Thyroid gland (tissue), 4 donors: ENCODE results near the gene PFN1. TPM values are rescaled to one million over a fixed set of nuclear protein-coding genes. Genes with fewer than 3 reads are reported as not detected.
A peak's percentile ranks its signal among the peaks of the same experiment; 100 is the strongest.

Source experiments
- DNase-seq, 2 donors: peaks; one replicate each; pipeline ENCODE4 v3.0.0-alpha.2; 2019
- H3K27ac ChIP-seq, 3 donors: fragments of 200-600 bp; sonication (generic); 1 replicate in 2 of 3; 2 replicates in 1 of 3; pipeline ENCODE4 v1.5.1; 2016 to 2019; ENCODE audit warnings: mild to moderate bottlenecking in 1 of 3, moderate library complexity in 1 of 3
- H3K27me3 ChIP-seq: fragments of 200-600 bp; sonication (generic); one replicate; pipeline ENCODE4 v1.5.1; 2019
- H3K36me3 ChIP-seq, 2 donors: fragments of 200-600 bp; sonication (generic); one replicate each; pipeline ENCODE4 v1.5.1; 2016 to 2019
- H3K4me1 ChIP-seq, 2 donors: fragments of 200-600 bp; sonication (generic); one replicate each; pipeline ENCODE4 v1.5.1; 2017 to 2019
- H3K4me3 ChIP-seq, 3 donors: fragments of 200-600 bp; sonication (generic); replicated peaks in 1 of 3; 1 replicate in 2 of 3; 2 replicates in 1 of 3; pipeline ENCODE4 v1.5.1; 2016; ENCODE audit warnings: mild to moderate bottlenecking in 1 of 3
- H3K9me3 ChIP-seq: fragments of 200-600 bp; sonication (generic); one replicate; pipeline ENCODE4 v1.5.1; 2017
- POLR2A ChIP-seq, 2 donors: fragments of 450-650 bp; IDR thresholded peaks; one replicate each; pipeline ENCODE4 v1.6.1; 2017; ENCODE audit warnings: antibody characterized with exemption in 2 of 2, mild to moderate bottlenecking in 2 of 2, moderate library complexity in 1 of 2
- WGBS, 2 donors: methylation state at CpG; one replicate each; pipeline ENCODE4 v1.1.5; 2017; 5-methylcytosine and 5-hydroxymethylcytosine counted together
- intact Hi-C: fragments of 100-400 bp; cut with DNase I; formaldehyde crosslinking; loops from one replicate; pipeline ENCODE4 v1.15.1; 2023
- total RNA-seq, 4 donors: library from RNA; depleted of rRNA; stranded (reverse); fragments of >200 nt; gene quantifications; one replicate each; pipeline ENCODE4 v1.2.3, GENCODE V29; 2016
- TF ChIP-seq, protein P1 (sequence below), 6 experiments: fragments of 200-600 bp in 3 of 6; fragments of 450-650 bp in 3 of 6; sonication (generic) in 3 of 6; IDR thresholded peaks; one replicate each; pipeline ENCODE4 v1.5.1; 2016 to 2019; ENCODE audit warnings: antibody characterized with exemption in 6 of 6, mild to moderate bottlenecking in 2 of 6, inconsistent platforms in 1 of 6, moderate library complexity in 1 of 6

Gene PFN1
- total RNA-seq, 4 donors from 2014 or later: 228 to 606 (median 328) TPM

DNA sequence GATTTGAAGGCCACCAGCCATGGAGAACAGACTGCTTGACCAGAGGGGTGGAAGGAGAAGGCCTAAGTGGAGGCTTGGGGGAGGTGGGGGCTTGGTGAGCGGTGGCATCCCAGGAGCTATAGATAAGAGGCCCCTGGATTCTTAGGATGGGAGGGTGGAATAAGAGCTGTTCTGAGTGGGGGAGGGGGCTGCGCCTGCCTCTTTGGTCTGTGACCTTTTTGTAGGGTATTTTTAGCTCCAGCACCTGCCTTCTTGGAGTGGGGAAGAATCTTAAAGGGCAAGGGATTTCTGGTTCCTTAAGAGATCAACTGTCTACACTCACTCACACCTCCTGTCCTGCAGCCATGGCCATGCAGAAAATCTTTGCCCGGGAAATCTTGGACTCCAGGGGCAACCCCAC, 3.2 kb upstream of the PFN1 start:
- Histone ChIP-seq H3K27ac (no peak overlapping the region), H3K4me3 (no peak overlapping the region), H3K36me3 (no peaks in the 10 kb centered on the region), H3K9me3 (no peaks in the 10 kb centered on the region), H3K27me3 (no peaks in the 10 kb centered on the region), H3K4me1 (peaks cover 21 to 54% of the 10 kb centered on the region in 2 donors)
- WGBS, 2 donors: 70 to 79% methylated on average over 3 of the region's 3 CpGs
- no peak for DNase-seq
- intact Hi-C loops: no loop called here
- no peak for TF ChIP-seq POLR2A (IDR thresholded peaks at IDR 0.05)
- TF ChIP-seq, protein P1, sequence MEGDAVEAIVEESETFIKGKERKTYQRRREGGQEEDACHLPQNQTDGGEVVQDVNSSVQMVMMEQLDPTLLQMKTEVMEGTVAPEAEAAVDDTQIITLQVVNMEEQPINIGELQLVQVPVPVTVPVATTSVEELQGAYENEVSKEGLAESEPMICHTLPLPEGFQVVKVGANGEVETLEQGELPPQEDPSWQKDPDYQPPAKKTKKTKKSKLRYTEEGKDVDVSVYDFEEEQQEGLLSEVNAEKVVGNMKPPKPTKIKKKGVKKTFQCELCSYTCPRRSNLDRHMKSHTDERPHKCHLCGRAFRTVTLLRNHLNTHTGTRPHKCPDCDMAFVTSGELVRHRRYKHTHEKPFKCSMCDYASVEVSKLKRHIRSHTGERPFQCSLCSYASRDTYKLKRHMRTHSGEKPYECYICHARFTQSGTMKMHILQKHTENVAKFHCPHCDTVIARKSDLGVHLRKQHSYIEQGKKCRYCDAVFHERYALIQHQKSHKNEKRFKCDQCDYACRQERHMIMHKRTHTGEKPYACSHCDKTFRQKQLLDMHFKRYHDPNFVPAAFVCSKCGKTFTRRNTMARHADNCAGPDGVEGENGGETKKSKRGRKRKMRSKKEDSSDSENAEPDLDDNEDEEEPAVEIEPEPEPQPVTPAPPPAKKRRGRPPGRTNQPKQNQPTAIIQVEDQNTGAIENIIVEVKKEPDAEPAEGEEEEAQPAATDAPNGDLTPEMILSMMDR (IDR thresholded peaks at IDR 0.05): no peak

DNA sequence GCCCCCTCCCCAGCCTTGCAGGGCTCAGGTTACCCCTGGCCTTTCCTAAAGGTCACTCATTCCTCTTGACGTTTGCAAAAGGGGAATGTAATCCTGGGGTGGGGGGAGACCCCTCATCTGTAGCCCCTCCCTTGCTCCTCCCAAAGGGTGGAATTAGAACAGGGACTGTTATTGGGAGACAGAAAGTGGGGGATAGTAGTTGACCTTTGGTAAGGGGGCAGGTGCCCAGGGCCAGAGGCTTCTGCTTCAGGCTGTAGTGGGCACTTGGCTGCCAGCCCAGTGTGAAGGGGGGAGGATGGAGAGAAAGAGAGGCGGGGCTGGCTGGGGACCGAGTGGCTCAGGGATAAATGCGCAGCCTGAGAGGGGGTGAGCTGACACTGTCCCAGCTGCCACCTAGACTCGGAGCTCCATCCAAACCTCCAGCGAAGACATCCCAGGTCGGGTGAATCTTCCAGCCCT, 2.4 kb upstream of the PFN1 start, which contains the start of gene ENO3:
Gene ENO3, plus strand, starts transcription at position 374 of the 459 bp plus-strand sequence. CDS start 711 bp downstream, outside the sequence.
- intact Hi-C loops: no loop called here
- peak within 1 kb of the TSS in 1 of 3 donors; percentile 98 for H3K4me3 ChIP-seq
- WGBS, 2 donors: 28 to 37% methylated on average over 7 of the region's 7 CpGs

DNA sequence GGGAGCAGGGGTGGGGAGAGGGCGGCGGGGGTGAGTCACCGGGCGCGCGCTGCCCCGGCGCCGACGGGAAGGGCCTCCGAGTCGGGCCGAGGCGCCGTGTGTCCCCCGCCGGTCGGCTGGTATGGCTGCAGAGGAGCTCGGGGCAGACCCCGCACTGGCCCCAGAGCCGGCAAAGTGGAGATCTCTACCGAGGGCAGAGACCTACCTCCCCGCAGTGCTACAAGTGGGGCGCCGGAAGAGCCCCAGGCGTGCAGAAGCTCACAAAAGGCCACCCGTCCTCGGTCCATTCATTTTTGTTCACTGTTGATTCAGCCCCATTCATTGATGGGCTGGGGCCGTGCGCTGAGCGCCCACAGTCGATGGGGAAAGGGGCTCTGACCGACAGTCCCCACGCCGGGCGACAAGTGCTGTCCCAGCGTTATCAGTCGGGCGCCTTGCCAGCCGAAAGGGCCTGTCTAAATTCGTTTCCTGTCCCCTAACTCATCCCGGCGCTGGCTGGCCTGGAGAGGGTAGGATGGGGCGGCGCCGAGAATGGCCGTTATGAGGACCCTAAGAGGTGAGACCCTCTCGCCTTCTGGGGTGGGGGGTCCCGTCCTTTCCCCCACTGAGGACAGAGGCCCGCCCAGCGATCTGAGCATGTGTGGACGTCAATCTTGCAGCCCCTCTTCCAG, 1.9 kb upstream of the PFN1 start:
- H3K27me3 ChIP-seq: no peaks in the 10 kb centered on the region
- H3K27ac ChIP-seq: peak overlapping the region; percentile 80 to 98 (median 94)
- peaks cover 0 to 2% of the 10 kb centered on the region in 2 donors for H3K36me3 ChIP-seq
- peak; percentile 40 to 41 for DNase-seq
- intact Hi-C loops: no loop called here
- TF ChIP-seq POLR2A (IDR thresholded peaks at IDR 0.05): peak in 1 of 2 donors; percentile 13
- TF ChIP-seq, protein P1 (IDR thresholded peaks at IDR 0.05): no peak
- H3K4me3 ChIP-seq: peak overlapping the region in 1 of 3 donors; percentile 98
- peaks cover 21 to 57% of the 10 kb centered on the region in 2 donors for H3K4me1 ChIP-seq
- no peaks in the 10 kb centered on the region for H3K9me3 ChIP-seq
- 1 to 18% methylated on average over 5 to 14 of the region's 52 CpGs for WGBS, 2 donors

More for the DNA sequence above, 2.4 kb upstream of the PFN1 start, which contains the start of gene ENO3:
- Histone ChIP-seq H3K4me1 (peaks cover 21 to 55% of the 10 kb centered on the region in 2 donors), H3K27ac (peak within 1 kb of the TSS; percentile 80 to 98 (median 94)), H3K9me3 (no peaks in the 10 kb centered on the region), H3K36me3 (peaks cover 0 to 2% of the 10 kb centered on the region in 2 donors), H3K27me3 (no peaks in the 10 kb centered on the region)
- TF ChIP-seq POLR2A (IDR thresholded peaks at IDR 0.05): no peak
- TF ChIP-seq, protein P1 (IDR thresholded peaks at IDR 0.05): no peak
- peak in 1 of 2 donors; percentile 17 for DNase-seq

DNA sequence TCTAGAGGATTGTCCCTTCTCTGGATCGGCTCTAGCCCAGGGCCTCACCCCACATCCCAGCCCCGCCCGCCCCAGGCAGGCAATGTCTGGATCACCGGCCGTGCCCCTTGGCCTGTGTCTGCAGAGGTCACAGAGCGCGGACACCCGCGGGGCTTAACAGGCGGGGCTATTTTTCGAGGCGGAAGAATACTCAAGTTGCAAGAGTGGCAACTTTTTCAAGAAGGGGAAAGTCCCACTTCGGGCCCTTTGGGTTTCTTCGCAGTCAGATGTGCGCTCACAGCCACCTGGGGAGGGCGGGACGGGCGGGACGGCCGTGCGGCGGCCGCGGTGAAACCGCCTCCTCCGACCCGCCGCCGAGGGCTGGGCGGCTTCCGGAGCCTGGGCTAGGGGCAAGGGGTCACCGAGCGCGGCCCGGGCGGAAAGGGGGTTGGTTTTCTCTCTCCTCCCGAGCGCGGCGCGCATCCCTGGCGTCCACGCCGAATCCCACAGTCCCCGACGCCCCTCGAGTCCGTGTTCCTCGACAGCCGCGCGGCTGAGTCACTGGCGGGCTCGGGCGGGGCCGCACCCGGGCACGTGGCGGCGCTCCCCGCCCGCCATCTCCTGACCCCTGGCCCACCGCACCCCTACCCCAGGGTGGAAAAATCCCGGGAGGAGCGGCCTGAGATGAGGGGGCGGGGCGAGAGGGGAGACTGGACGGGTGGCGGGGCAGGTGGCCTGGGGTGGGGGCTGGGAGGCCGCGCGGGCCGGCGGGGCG, 1.2 kb upstream of the PFN1 start:
- Histone ChIP-seq H3K4me3 (peak overlapping the region; percentile 41 to 98 (median 66)), H3K4me1 (peaks cover 21 to 64% of the 10 kb centered on the region in 2 donors), H3K27ac (peak overlapping the region; percentile 80 to 98 (median 94)), H3K27me3 (no peaks in the 10 kb centered on the region), H3K9me3 (no peaks in the 10 kb centered on the region), H3K36me3 (peaks cover 0 to 7% of the 10 kb centered on the region in 2 donors)
- WGBS, 2 donors: 0 to 1% methylated on average over 9 to 21 of the region's 75 CpGs
- intact Hi-C loops: no loop called here
- TF ChIP-seq POLR2A (IDR thresholded peaks at IDR 0.05): peak in 1 of 2 donors; percentile 28
- TF ChIP-seq, protein P1 (IDR thresholded peaks at IDR 0.05): no peak
- DNase-seq: peak; percentile 73 to 75
